Colonic mucosa (tissue), 4 donors: ENCODE data around the gene LRRC71. TPM values are rescaled to one million over a fixed set of nuclear protein-coding genes. Genes with fewer than 3 reads are reported as not detected.

ENCODE experiments used
- DNase-seq: peaks from one replicate; pipeline ENCODE4 v3.0.0-alpha.2; 2020
- H3K27ac ChIP-seq: fragments of 200-600 bp; one replicate; pipeline ENCODE4 v1.8.0; 2021
- H3K27me3 ChIP-seq: fragments of 200-600 bp; one replicate; pipeline ENCODE4 v1.8.0; 2021
- H3K36me3 ChIP-seq: fragments of 200-600 bp; one replicate; pipeline ENCODE4 v1.8.0; 2021
- H3K4me1 ChIP-seq: fragments of 200-600 bp; one replicate; pipeline ENCODE4 v1.8.0; 2021; ENCODE audit warnings: mild to moderate bottlenecking
- H3K4me3 ChIP-seq: fragments of 200-600 bp; one replicate; pipeline ENCODE4 v1.8.0; 2021
- H3K9ac ChIP-seq, 2 donors: one replicate each; pipeline ENCODE4 v1.7.0; 2013; ENCODE audit warnings: control low read depth in 2 of 2, low read depth in 2 of 2, low read length in 2 of 2
- H3K9me3 ChIP-seq: fragments of 200-600 bp; one replicate; pipeline ENCODE4 v1.8.0; 2021
- CTCF ChIP-seq: fragments of 200-600 bp; IDR thresholded peaks from one replicate; pipeline ENCODE4 v1.8.0; 2022; ENCODE audit warnings: antibody characterized with exemption, mild to moderate bottlenecking
- intact Hi-C: fragments of 100-400 bp; cut with DNase I; formaldehyde crosslinking; loops from one replicate; pipeline ENCODE4 v1.14.1; 2022
- total RNA-seq, 2 donors: library from RNA; stranded (reverse); fragmentation: NEBNext Ultra II Directional in 1 of 2; extraction: Animal tissue kit (Norgen Biotek cat#: 25700) in 1 of 2; gene quantifications; one replicate each; pipeline ENCODE4 v1.2.1, GENCODE V29; 2021
- donor health status: healthy.
- donor health status: DM: no; HTN: no; CAD: no.
- donor health status: DM: no; HTN: no; CAD: no.

LRRC71 gene
- total RNA-seq, 2 donors from 2014 or later = not detected

- Histone ChIP-seq H3K9ac (no peak overlapping the region), H3K27ac (no peak overlapping the region), H3K27me3 (peaks cover 61% of the 10 kb centered on the region), H3K4me1 (no peaks in the 10 kb centered on the region), H3K9me3 (no peaks in the 10 kb centered on the region), H3K4me3 (no peak overlapping the region), H3K36me3 (no peaks in the 10 kb centered on the region)
- intact Hi-C loops = loop anchor here (10.0 kb wide), 1 partner anchor 126 kb away; no protein-coding TSS in a partner anchor
- no peak for TF ChIP-seq CTCF
- DNase-seq = no peak
Observed at GRCh38 chr1:156921053-156921529, 659 bp downstream of the LRRC71 start.

- Histone ChIP-seq H3K36me3 (no peaks in the 10 kb centered on the region), H3K27ac (no peak overlapping the region), H3K4me3 (no peak overlapping the region), H3K4me1 (no peaks in the 10 kb centered on the region), H3K9me3 (no peaks in the 10 kb centered on the region), H3K9ac (no peak overlapping the region), H3K27me3 (peaks cover 74% of the 10 kb centered on the region)
- no peak for TF ChIP-seq CTCF
- intact Hi-C loops = loop anchor here (10.0 kb wide), 1 partner anchor 128 kb away; no protein-coding TSS in a partner anchor
- no peak for DNase-seq
Observed at GRCh38 chr1:156922986-156923669, 2.7 kb downstream of the LRRC71 start.

- H3K9ac ChIP-seq = no peak overlapping the region
- H3K27me3 ChIP-seq = peaks cover 74% of the 10 kb centered on the region
- no peak overlapping the region for H3K4me3 ChIP-seq
- no peak for DNase-seq
- no peaks in the 10 kb centered on the region for H3K36me3 ChIP-seq
- no peaks in the 10 kb centered on the region for H3K9me3 ChIP-seq
- intact Hi-C loops = loop anchor here (10.0 kb wide), 1 partner anchor 129 kb away; no protein-coding TSS in a partner anchor
- H3K27ac ChIP-seq = no peak overlapping the region
- H3K4me1 ChIP-seq = no peaks in the 10 kb centered on the region
- no peak for TF ChIP-seq CTCF
Observed at GRCh38 chr1:156923670-156924477, 3.4 kb downstream of the LRRC71 start.

- H3K9me3 ChIP-seq = no peaks in the 10 kb centered on the region
- H3K4me1 ChIP-seq = no peaks in the 10 kb centered on the region
- no peak overlapping the region for H3K27ac ChIP-seq
- intact Hi-C loops = loop anchor here (5.0 to 10.0 kb wide), 2 partner anchors 32 to 130 kb away; partner anchors contain the start of gene PEAR1
- no peaks in the 10 kb centered on the region for H3K36me3 ChIP-seq
- no peak for DNase-seq
- H3K27me3 ChIP-seq = peaks cover 73% of the 10 kb centered on the region
- no peak for TF ChIP-seq CTCF
- H3K4me3 ChIP-seq = no peak overlapping the region
- H3K9ac ChIP-seq = no peak overlapping the region
Observed at GRCh38 chr1:156924478-156925153, 4.2 kb downstream of the LRRC71 start.
